Uterus (tissue), 2 donors: ENCODE data around the gene PAX3.

Experiments used
- CTCF ChIP-seq, 4 experiments: fragments of 200-600 bp in 2 of 4; fragments of 450-650 bp in 2 of 4; sonication (generic) in 2 of 4; IDR thresholded peaks; one replicate each; pipeline ENCODE4 v1.5.1; 2016 to 2019; ENCODE audit warnings: antibody characterized with exemption in 4 of 4, mild to moderate bottlenecking in 2 of 4, moderate library complexity in 1 of 4
- POLR2A ChIP-seq, 2 donors: fragments of 450-650 bp; IDR thresholded peaks; one replicate each; pipeline ENCODE4 v1.6.1; 2016; ENCODE audit warnings: antibody characterized with exemption in 2 of 2, mild to moderate bottlenecking in 1 of 2, moderate library complexity in 1 of 2

GRCh38 chr2:222291485-222291841 lies 7.3 kb downstream of the PAX3 start:
- TF ChIP-seq CTCF (IDR thresholded peaks at IDR 0.05) = no peak
- TF ChIP-seq POLR2A (IDR thresholded peaks at IDR 0.05) = no peak
